Liver (tissue), 9 donors: ENCODE data around the gene PTPN22. TPM values are rescaled to one million over a fixed set of nuclear protein-coding genes. Genes with fewer than 3 reads are reported as not detected.
"Not testable (repeated sequence)": the region's sequence is repeated elsewhere in the genome, so short reads cannot be mapped to it uniquely, and the experiment has no call there.

Source experiments
- DNase-seq: peaks from one replicate; pipeline ENCODE4 v3.0.0-alpha.2; 2017; ENCODE audit warnings: low spot score
- H3K27ac ChIP-seq, 2 donors: one replicate each; pipeline ENCODE4 v1.7.0; 2013; ENCODE audit warnings: inconsistent platforms in 2 of 2, low read length in 2 of 2, control low read depth in 1 of 2, low read depth in 1 of 2, mild to moderate bottlenecking in 1 of 2
- H3K27me3 ChIP-seq, 4 donors: one replicate each; pipeline versions ENCODE4 v1.6.1 to v1.7.0; 2013; ENCODE audit warnings: low read length in 3 of 4, inconsistent platforms in 1 of 4, mild to moderate bottlenecking in 1 of 4, moderate library complexity in 1 of 4; ENCODE audit not compliant: control insufficient read depth in 4 of 4, insufficient read depth in 4 of 4
- H3K36me3 ChIP-seq, 4 donors: one replicate each; pipeline versions ENCODE4 v1.6.1 to v1.7.0; 2013; ENCODE audit warnings: low read length in 3 of 4, mild to moderate bottlenecking in 3 of 4, low read depth in 1 of 4, moderate library complexity in 1 of 4; ENCODE audit not compliant: control insufficient read depth in 4 of 4, insufficient read depth in 3 of 4
- H3K4me1 ChIP-seq, 4 donors: one replicate each; pipeline versions ENCODE4 v1.6.1 to v1.7.0; 2013; ENCODE audit warnings: low read length in 3 of 4, mild to moderate bottlenecking in 3 of 4, moderate library complexity in 1 of 4; ENCODE audit not compliant: control insufficient read depth in 4 of 4, insufficient read depth in 4 of 4
- H3K4me3 ChIP-seq, 3 donors: one replicate each; pipeline versions ENCODE4 v1.6.1 to v1.7.0; 2013; ENCODE audit warnings: low read length in 3 of 3, control low read depth in 1 of 3, low read depth in 1 of 3, mild to moderate bottlenecking in 1 of 3
- H3K9ac ChIP-seq, 2 donors: one replicate each; pipeline ENCODE4 v1.7.0; 2013; ENCODE audit warnings: low read length in 2 of 2, mild to moderate bottlenecking in 2 of 2, moderate library complexity in 2 of 2, control low read depth in 1 of 2, low read depth in 1 of 2
- H3K9me3 ChIP-seq, 4 donors: one replicate each; pipeline versions ENCODE4 v1.6.1 to v1.7.0; 2013; ENCODE audit warnings: low read length in 3 of 4; ENCODE audit not compliant: control insufficient read depth in 4 of 4
- EGR1 ChIP-seq, 2 donors: IDR thresholded peaks; 2 replicates each; pipeline ENCODE4 v1.6.1; 2016 to 2018; ENCODE audit warnings: antibody characterized with exemption in 2 of 2, low read depth in 2 of 2
- FOXA1 ChIP-seq: IDR thresholded peaks from 2 replicates; pipeline ENCODE4 v1.6.1; 2016; ENCODE audit warnings: antibody characterized with exemption
- FOXA2 ChIP-seq: IDR thresholded peaks from 2 replicates; pipeline ENCODE4 v1.6.1; 2016; ENCODE audit warnings: antibody characterized with exemption
- GABPA ChIP-seq, 2 donors: IDR thresholded peaks in 1 of 2; conservative IDR thresholded peaks in 1 of 2; 2 replicates each; pipeline ENCODE4 v1.6.1; 2016; ENCODE audit warnings: antibody characterized with exemption in 2 of 2, mild to moderate bottlenecking in 1 of 2, moderate library complexity in 1 of 2
- HNF4A ChIP-seq, 2 donors: conservative IDR thresholded peaks; 2 replicates each; pipeline ENCODE4 v1.6.1; 2016; ENCODE audit warnings: antibody characterized with exemption in 2 of 2, mild to moderate bottlenecking in 2 of 2
- HNF4G ChIP-seq: IDR thresholded peaks from 2 replicates; pipeline ENCODE4 v1.6.1; 2016; ENCODE audit warnings: antibody characterized with exemption
- JUND ChIP-seq, 2 donors: IDR thresholded peaks; 2 replicates each; pipeline ENCODE4 v1.6.1; 2016; ENCODE audit warnings: antibody characterized with exemption in 2 of 2
- MAX ChIP-seq: IDR thresholded peaks from 2 replicates; pipeline ENCODE4 v1.6.1; 2016; ENCODE audit warnings: antibody characterized with exemption
- NR2F2 ChIP-seq: IDR thresholded peaks from 2 replicates; pipeline ENCODE4 v1.6.1; 2016; ENCODE audit warnings: antibody characterized with exemption
- RAD21 ChIP-seq, 2 donors: IDR thresholded peaks; 2 replicates each; pipeline ENCODE4 v1.6.1; 2016; ENCODE audit warnings: antibody characterized with exemption in 2 of 2, mild to moderate bottlenecking in 2 of 2
- REST ChIP-seq: IDR thresholded peaks from 2 replicates; pipeline ENCODE4 v1.6.1; 2016; ENCODE audit warnings: antibody characterized with exemption, mild to moderate bottlenecking
- RXRA ChIP-seq, 2 donors: IDR thresholded peaks; 2 replicates each; pipeline ENCODE4 v1.6.1; 2017 to 2018; ENCODE audit warnings: antibody characterized with exemption in 2 of 2, mild to moderate bottlenecking in 1 of 2
- SP1 ChIP-seq: IDR thresholded peaks from 2 replicates; pipeline ENCODE4 v1.6.1; 2018; ENCODE audit warnings: antibody characterized with exemption, mild to moderate bottlenecking
- TAF1 ChIP-seq: conservative IDR thresholded peaks from 2 replicates; pipeline ENCODE4 v1.6.1; 2016; ENCODE audit warnings: antibody characterized with exemption, mild to moderate bottlenecking
- YY1 ChIP-seq: IDR thresholded peaks from 2 replicates; pipeline ENCODE4 v1.6.1; 2016; ENCODE audit warnings: antibody characterized with exemption, mild to moderate bottlenecking
- WGBS: extraction: QIAGEN DNeasy Blood & Tissue Kit; methylation state at CpG from one replicate; pipeline ENCODE4 v1.1.7; 2013; 5-methylcytosine and 5-hydroxymethylcytosine counted together
- polyA plus RNA-seq, 2 donors: library from polyadenylated mRNA; stranded (reverse) in 1 of 2; unstranded in 1 of 2; fragments of 200-250 nt in 1 of 2; fragments of >200 nt in 1 of 2; fragmentation: Nextera tagmentation in 1 of 2; extraction: Ambion mirVana in 1 of 2; gene quantifications; one replicate each; pipeline versions ENCODE4 v1.2.1 to v1.2.3, GENCODE V29; 2013 to 2015
- total RNA-seq, 2 donors: library from RNA; depleted of rRNA; stranded (reverse); fragments of >200 nt; gene quantifications; one replicate each; pipeline ENCODE4 v1.2.3, GENCODE V29; 2014
- TF ChIP-seq, protein P1 (sequence below): fragments of 150-350 bp; IDR thresholded peaks from 2 replicates; pipeline ENCODE4 v1.5.1; 2017; ENCODE audit warnings: improper control_type of control experiment, low read depth, low read length; ENCODE audit not compliant: missing input control
- TF ChIP-seq, protein P2 (sequence below): IDR thresholded peaks from 2 replicates; pipeline ENCODE4 v1.6.1; 2016; ENCODE audit warnings: antibody characterized with exemption
- TF ChIP-seq, protein P3 (sequence below): IDR thresholded peaks from 2 replicates; pipeline ENCODE4 v1.6.1; 2016; ENCODE audit warnings: antibody characterized with exemption
- donor health status: healthy.
- donor health status: healthy.
- donor health status: healthy.
- donor health status: healthy.
- donor health status: healthy.

PTPN22 gene
- total and polyA plus RNA-seq, 4 donors = 0.24 to 1.9 (median 1.0) TPM

DNA sequence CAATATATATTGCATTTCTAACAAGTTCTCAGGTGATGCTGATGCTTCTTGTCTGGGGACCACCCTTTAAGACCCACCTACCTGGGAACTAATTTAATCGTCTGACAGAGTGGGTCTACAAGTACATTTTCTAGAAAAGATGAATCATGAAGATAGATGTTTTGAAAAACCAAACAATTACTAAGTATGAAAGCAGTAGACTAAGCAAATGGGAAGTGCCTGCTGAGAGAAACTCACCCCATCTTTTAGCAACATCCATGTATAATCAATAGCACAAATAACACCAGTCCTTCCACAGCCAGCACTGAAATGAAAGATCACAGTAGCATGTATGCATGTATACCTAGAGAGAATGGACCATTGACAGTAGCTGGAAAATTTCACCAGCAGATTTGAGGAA lies 17.3 kb downstream of the PTPN22 start:
- no peaks in the 10 kb centered on the region for H3K27me3 ChIP-seq
- H3K27ac ChIP-seq = no peak overlapping the region
- no peak overlapping the region for H3K9ac ChIP-seq
- DNase-seq = no peak
- no peaks in the 10 kb centered on the region for H3K4me1 ChIP-seq
- no peaks in the 10 kb centered on the region for H3K36me3 ChIP-seq
- H3K9me3 ChIP-seq = no peaks in the 10 kb centered on the region
- TF ChIP-seq JUND (IDR thresholded peaks at IDR 0.05) (no peak), TAF1 (no peak), EGR1 (IDR thresholded peaks at IDR 0.05; ENCODE audit: low read depth in 2 of 2) (no peak), MAX (no peak), RXRA (IDR thresholded peaks at IDR 0.05) (no peak), FOXA1 (no peak), REST (no peak), YY1 (no peak), NR2F2 (no peak), SP1 (no peak), GABPA (IDR thresholded peaks at IDR 0.05 in 1 of 2, conservative IDR thresholded peaks at IDR 0.05 in 1 of 2) (no peak), HNF4A (conservative IDR thresholded peaks at IDR 0.05) (no peak), FOXA2 (no peak), RAD21 (IDR thresholded peaks at IDR 0.05) (no peak), HNF4G (no peak)
- TF ChIP-seq, protein P1, sequence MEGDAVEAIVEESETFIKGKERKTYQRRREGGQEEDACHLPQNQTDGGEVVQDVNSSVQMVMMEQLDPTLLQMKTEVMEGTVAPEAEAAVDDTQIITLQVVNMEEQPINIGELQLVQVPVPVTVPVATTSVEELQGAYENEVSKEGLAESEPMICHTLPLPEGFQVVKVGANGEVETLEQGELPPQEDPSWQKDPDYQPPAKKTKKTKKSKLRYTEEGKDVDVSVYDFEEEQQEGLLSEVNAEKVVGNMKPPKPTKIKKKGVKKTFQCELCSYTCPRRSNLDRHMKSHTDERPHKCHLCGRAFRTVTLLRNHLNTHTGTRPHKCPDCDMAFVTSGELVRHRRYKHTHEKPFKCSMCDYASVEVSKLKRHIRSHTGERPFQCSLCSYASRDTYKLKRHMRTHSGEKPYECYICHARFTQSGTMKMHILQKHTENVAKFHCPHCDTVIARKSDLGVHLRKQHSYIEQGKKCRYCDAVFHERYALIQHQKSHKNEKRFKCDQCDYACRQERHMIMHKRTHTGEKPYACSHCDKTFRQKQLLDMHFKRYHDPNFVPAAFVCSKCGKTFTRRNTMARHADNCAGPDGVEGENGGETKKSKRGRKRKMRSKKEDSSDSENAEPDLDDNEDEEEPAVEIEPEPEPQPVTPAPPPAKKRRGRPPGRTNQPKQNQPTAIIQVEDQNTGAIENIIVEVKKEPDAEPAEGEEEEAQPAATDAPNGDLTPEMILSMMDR = no peak
- TF ChIP-seq, protein P2, sequence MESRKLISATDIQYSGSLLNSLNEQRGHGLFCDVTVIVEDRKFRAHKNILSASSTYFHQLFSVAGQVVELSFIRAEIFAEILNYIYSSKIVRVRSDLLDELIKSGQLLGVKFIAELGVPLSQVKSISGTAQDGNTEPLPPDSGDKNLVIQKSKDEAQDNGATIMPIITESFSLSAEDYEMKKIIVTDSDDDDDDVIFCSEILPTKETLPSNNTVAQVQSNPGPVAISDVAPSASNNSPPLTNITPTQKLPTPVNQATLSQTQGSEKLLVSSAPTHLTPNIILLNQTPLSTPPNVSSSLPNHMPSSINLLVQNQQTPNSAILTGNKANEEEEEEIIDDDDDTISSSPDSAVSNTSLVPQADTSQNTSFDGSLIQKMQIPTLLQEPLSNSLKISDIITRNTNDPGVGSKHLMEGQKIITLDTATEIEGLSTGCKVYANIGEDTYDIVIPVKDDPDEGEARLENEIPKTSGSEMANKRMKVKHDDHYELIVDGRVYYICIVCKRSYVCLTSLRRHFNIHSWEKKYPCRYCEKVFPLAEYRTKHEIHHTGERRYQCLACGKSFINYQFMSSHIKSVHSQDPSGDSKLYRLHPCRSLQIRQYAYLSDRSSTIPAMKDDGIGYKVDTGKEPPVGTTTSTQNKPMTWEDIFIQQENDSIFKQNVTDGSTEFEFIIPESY = no peak
- TF ChIP-seq, protein P3, sequence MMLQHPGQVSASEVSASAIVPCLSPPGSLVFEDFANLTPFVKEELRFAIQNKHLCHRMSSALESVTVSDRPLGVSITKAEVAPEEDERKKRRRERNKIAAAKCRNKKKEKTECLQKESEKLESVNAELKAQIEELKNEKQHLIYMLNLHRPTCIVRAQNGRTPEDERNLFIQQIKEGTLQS = no peak
- no peak overlapping the region for H3K4me3 ChIP-seq
- 49% methylated on average over 1 of the region's 1 CpG for WGBS

GRCh38 chr1:113852694-113853093 lies 18.8 kb downstream of the PTPN22 start:
- not testable (repeated sequence) for H3K9me3 ChIP-seq, H3K27me3 ChIP-seq, H3K27ac ChIP-seq, H3K9ac ChIP-seq, H3K36me3 ChIP-seq, DNase-seq, H3K4me1 ChIP-seq, H3K4me3 ChIP-seq
- 87% methylated on average over 6 of the region's 6 CpGs for WGBS
